HFFc6 (cell line): ENCODE data around the gene PIPOX. TPM values are rescaled to one million over a fixed set of nuclear protein-coding genes. Genes with fewer than 3 reads are reported as not detected.

Source experiments
- DNase-seq: peaks from one replicate; pipeline ENCODE4 v3.0.0-alpha.2; 2018
- H3K27ac Mint-ChIP-seq: 2 replicates; pipeline ENCODE4 v1.8.0; 2020; ENCODE audit warnings: mild to moderate bottlenecking, mixed read lengths
- H3K27me3 Mint-ChIP-seq: 2 replicates; pipeline ENCODE4 v1.8.0; 2021; ENCODE audit warnings: mild to moderate bottlenecking, moderate library complexity, mixed read lengths; ENCODE audit not compliant: insufficient read depth
- H3K36me3 Mint-ChIP-seq: 2 replicates; pipeline ENCODE4 v1.8.0; 2021; ENCODE audit warnings: low read depth, mixed read lengths
- H3K4me1 Mint-ChIP-seq: 2 replicates; pipeline ENCODE4 v1.8.0; 2020; ENCODE audit warnings: low read depth, mixed read lengths
- H3K4me3 Mint-ChIP-seq: 2 replicates; pipeline ENCODE4 v1.8.0; 2020; ENCODE audit warnings: mild to moderate bottlenecking, moderate library complexity, mixed read lengths
- H3K9me3 Mint-ChIP-seq: 2 replicates; pipeline ENCODE4 v1.8.0; 2020; ENCODE audit warnings: mild to moderate bottlenecking, mixed read lengths
- CTCF ChIP-seq: fragments of 200-600 bp; sonication (generic); IDR thresholded peaks from 2 replicates; pipeline ENCODE4 v1.5.0; 2021; ENCODE audit warnings: antibody characterized with exemption, mild to moderate bottlenecking
- total RNA-seq, 6 experiments: library from RNA; stranded (reverse); fragmentation: NEBNext Ultra II Directional; extraction: Animal tissue kit (Norgen Biotek cat#: 25700); gene quantifications; 2 replicates in 1 of 6; 3 replicates in 5 of 6; pipeline ENCODE4 v1.2.3, GENCODE V29; 2021

The PIPOX gene
- total RNA-seq, 6 experiments from 2014 or later = 0.17 to 0.73 (median 0.44) TPM

- Mint-ChIP-seq H3K27ac (no peak overlapping the region), H3K27me3 (peaks cover 52% of the 10 kb centered on the region), H3K36me3 (no peaks in the 10 kb centered on the region), H3K4me1 (no peaks in the 10 kb centered on the region), H3K9me3 (no peaks in the 10 kb centered on the region), H3K4me3 (no peak overlapping the region)
- TF ChIP-seq CTCF = no peak
- DNase-seq = no peak
These were observed 28.2 kb upstream of the PIPOX start for GRCh38 chr17:29014716-29015115.

- no peaks in the 10 kb centered on the region for H3K4me1 Mint-ChIP-seq
- no peak overlapping the region for H3K27ac Mint-ChIP-seq
- H3K9me3 Mint-ChIP-seq = no peaks in the 10 kb centered on the region
- peaks cover 56% of the 10 kb centered on the region for H3K27me3 Mint-ChIP-seq
- no peak for DNase-seq
- no peak for TF ChIP-seq CTCF
- H3K4me3 Mint-ChIP-seq = no peak overlapping the region
- no peaks in the 10 kb centered on the region for H3K36me3 Mint-ChIP-seq
These were observed 26.4 kb upstream of the PIPOX start for GRCh38 chr17:29016345-29017210.

- Mint-ChIP-seq H3K36me3 (no peaks in the 10 kb centered on the region), H3K27ac (no peak overlapping the region), H3K27me3 (peaks cover 69% of the 10 kb centered on the region), H3K4me1 (no peaks in the 10 kb centered on the region), H3K4me3 (no peak overlapping the region), H3K9me3 (no peaks in the 10 kb centered on the region)
- DNase-seq = no peak
- TF ChIP-seq CTCF = no peak
These were observed 24.0 kb upstream of the PIPOX start for GRCh38 chr17:29018788-29019474.

- H3K36me3 Mint-ChIP-seq = no peaks in the 10 kb centered on the region
- no peak overlapping the region for H3K4me3 Mint-ChIP-seq
- DNase-seq = no peak
- H3K9me3 Mint-ChIP-seq = no peaks in the 10 kb centered on the region
- no peaks in the 10 kb centered on the region for H3K4me1 Mint-ChIP-seq
- H3K27me3 Mint-ChIP-seq = peaks cover 72% of the 10 kb centered on the region
- H3K27ac Mint-ChIP-seq = no peak overlapping the region
- no peak for TF ChIP-seq CTCF
These were observed 23.3 kb upstream of the PIPOX start for GRCh38 chr17:29019475-29020181.

GRCh38 chr17:29020576-29020975 is 22.4 kb upstream of the PIPOX start:
- Mint-ChIP-seq H3K27ac (no peak overlapping the region), H3K4me1 (no peaks in the 10 kb centered on the region), H3K36me3 (no peaks in the 10 kb centered on the region), H3K9me3 (no peaks in the 10 kb centered on the region), H3K27me3 (peaks cover 76% of the 10 kb centered on the region), H3K4me3 (no peak overlapping the region)
- no peak for TF ChIP-seq CTCF
- DNase-seq = no peak
